C4-2B (cell line): ENCODE data around the gene CAMK1G.

Source experiments
- H3K27ac ChIP-seq: fragments of 450-650 bp; 2 replicates; pipeline ENCODE4 v1.5.1; 2017
- CTCF ChIP-seq: fragments of 450-650 bp; conservative IDR thresholded peaks from 2 replicates; pipeline ENCODE4 v1.5.1; 2017; ENCODE audit warnings: mild to moderate bottlenecking
- ZFX ChIP-seq: fragments of 450-650 bp; IDR thresholded peaks from 2 replicates; pipeline ENCODE4 v1.6.1; 2017

The CAMK1G gene

GRCh38 chr1:209603877-209604276 is 20.4 kb downstream of the CAMK1G start:
- TF ChIP-seq CTCF (no peak), ZFX (no peak)
- no peak overlapping the region for H3K27ac ChIP-seq

- TF ChIP-seq CTCF (no peak), ZFX (no peak)
- H3K27ac ChIP-seq = no peak overlapping the region
These were observed 23.7 kb downstream of the CAMK1G start for GRCh38 chr1:209607102-209607794.

GRCh38 chr1:209607795-209608178 is 24.3 kb downstream of the CAMK1G start:
- H3K27ac ChIP-seq = no peak overlapping the region
- no peak for TF ChIP-seq ZFX
- no peak for TF ChIP-seq CTCF

- no peak for TF ChIP-seq CTCF
- TF ChIP-seq ZFX = no peak
- H3K27ac ChIP-seq = no peak overlapping the region
These were observed 25.7 kb downstream of the CAMK1G start for GRCh38 chr1:209609041-209609790.

- TF ChIP-seq CTCF = no peak
- TF ChIP-seq ZFX = no peak
- no peak overlapping the region for H3K27ac ChIP-seq
These were observed 26.5 kb downstream of the CAMK1G start for GRCh38 chr1:209609791-209610630.

GRCh38 chr1:209610631-209610905 is 27.1 kb downstream of the CAMK1G start:
- no peak for TF ChIP-seq ZFX
- TF ChIP-seq CTCF = no peak

More at GRCh38 chr1:209610631-209610905, 27.1 kb downstream of the CAMK1G start:
- no peak overlapping the region for H3K27ac ChIP-seq
